ENCODE data around the gene SLC39A9.

The SLC39A9 gene

DNA sequence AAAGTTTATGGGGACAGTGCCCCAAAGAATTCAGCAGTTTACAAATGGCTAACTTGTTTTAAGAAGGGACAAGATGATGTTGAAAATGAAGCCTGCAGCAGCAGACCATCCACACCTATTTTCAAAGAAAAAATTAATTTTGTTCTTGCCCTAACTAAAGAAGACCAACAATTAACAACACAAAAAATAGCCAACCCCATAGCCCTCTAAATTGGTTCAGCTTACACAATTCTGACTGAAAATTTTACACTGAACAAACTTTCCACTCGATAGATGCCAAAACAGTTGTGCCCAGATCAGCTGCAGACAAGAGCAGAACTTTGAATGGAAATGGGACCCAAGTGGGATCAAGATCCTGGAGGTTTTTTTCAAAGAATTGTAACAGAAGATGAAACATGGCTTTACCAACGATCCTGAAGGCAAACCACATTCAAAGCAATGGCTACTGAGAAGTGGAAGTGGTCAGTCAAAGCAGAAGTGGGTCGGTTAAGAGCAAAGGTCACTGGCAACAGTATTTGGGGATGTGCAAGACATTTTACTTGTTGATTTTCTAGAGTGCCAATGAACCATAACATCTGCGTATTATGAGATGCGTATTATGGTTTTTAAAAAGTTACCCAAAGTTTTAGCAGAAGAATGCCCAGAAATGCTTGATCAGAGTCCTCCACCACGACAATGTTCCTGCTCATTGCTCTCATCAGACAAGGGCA, 30.0 kb downstream of the SLC39A9 start:
- no peaks in the 10 kb centered on the region for H3K27me3 ChIP-seq (replicated peaks)
- no peak overlapping the region for H3K4me3 ChIP-seq (ENCODE audit: low read depth, low read length)
- no peak for DNase-seq
- in situ Hi-C loops (cut with HindIII; ENCODE audit: low pct_ligation_motif_present, low sequenced_read_pairs), result no loop called here
- TF ChIP-seq, protein P1, sequence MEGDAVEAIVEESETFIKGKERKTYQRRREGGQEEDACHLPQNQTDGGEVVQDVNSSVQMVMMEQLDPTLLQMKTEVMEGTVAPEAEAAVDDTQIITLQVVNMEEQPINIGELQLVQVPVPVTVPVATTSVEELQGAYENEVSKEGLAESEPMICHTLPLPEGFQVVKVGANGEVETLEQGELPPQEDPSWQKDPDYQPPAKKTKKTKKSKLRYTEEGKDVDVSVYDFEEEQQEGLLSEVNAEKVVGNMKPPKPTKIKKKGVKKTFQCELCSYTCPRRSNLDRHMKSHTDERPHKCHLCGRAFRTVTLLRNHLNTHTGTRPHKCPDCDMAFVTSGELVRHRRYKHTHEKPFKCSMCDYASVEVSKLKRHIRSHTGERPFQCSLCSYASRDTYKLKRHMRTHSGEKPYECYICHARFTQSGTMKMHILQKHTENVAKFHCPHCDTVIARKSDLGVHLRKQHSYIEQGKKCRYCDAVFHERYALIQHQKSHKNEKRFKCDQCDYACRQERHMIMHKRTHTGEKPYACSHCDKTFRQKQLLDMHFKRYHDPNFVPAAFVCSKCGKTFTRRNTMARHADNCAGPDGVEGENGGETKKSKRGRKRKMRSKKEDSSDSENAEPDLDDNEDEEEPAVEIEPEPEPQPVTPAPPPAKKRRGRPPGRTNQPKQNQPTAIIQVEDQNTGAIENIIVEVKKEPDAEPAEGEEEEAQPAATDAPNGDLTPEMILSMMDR (IDR thresholded peaks at IDR 0.05; ENCODE audit: low read depth, low read length, missing control alignments), result no peak
- peaks cover 9% of the 10 kb centered on the region for H3K36me3 ChIP-seq (replicated peaks)
- H3K27ac ChIP-seq, result no peak overlapping the region

DNA sequence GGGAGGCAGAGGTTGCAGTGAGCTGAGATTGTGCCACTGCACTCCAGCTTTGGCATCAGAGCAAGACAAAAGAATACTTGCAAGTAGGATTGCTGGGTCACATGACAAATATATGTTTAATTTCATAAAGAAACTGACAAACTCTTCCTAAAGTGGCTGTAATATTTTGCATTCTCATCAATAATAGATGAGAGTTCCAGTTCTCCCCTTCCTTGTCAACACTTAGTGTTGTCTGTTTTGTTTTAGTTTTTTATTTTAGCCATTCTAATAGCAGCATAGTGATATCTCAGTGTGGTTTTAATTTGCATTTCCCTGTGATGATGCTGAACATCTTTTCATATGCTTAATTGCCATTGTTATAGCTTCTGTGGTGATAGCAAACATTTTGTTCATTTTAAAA, 31.2 kb downstream of the SLC39A9 start:
- Histone ChIP-seq H3K27me3 (replicated peaks) (no peaks in the 10 kb centered on the region), H3K27ac (no peak overlapping the region), H3K4me3 (ENCODE audit: low read depth, low read length) (no peak overlapping the region), H3K36me3 (replicated peaks) (peaks cover 9% of the 10 kb centered on the region)
- in situ Hi-C loops (cut with HindIII; ENCODE audit: low pct_ligation_motif_present, low sequenced_read_pairs), result no loop called here
- no peak for DNase-seq
- TF ChIP-seq, protein P1 (IDR thresholded peaks at IDR 0.05; ENCODE audit: low read depth, low read length, missing control alignments), result no peak

DNA sequence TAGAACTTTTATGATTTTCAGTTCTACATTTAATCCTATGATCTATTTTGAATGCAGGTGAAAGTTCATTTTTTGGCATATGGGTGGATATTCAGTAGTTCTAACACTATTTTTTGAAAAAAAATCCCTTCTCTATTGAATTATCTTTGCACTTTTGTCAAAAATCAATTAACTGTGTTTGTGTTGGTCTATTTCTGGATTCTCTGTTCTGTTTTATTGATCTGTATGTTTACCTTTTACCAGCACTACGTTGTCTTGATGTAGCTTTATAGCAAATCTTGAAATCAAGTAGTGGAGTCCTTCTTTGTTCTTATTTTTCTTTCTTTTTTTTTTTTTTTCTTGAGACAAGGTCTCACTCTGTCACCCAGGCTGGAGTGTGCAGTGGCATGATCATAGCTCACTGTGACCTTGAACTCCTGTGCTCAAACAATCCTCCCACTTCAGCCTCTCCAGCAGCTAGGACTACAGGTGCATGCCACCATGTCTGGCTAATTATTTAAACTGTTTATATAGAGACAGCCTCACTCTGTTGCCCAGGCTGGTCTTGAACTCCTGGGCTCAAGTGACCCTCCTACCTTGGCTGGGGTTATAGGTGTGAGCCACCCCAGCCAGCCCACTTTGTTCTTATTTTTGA, 31.9 kb downstream of the SLC39A9 start:
- in situ Hi-C loops (cut with HindIII; ENCODE audit: low pct_ligation_motif_present, low sequenced_read_pairs), result no loop called here
- Histone ChIP-seq H3K27me3 (replicated peaks) (no peaks in the 10 kb centered on the region), H3K27ac (no peak overlapping the region), H3K4me3 (ENCODE audit: low read depth, low read length) (no peak overlapping the region), H3K36me3 (replicated peaks) (peaks cover 9% of the 10 kb centered on the region)
- no peak for DNase-seq
- TF ChIP-seq, protein P1 (IDR thresholded peaks at IDR 0.05; ENCODE audit: low read depth, low read length, missing control alignments), result no peak

DNA sequence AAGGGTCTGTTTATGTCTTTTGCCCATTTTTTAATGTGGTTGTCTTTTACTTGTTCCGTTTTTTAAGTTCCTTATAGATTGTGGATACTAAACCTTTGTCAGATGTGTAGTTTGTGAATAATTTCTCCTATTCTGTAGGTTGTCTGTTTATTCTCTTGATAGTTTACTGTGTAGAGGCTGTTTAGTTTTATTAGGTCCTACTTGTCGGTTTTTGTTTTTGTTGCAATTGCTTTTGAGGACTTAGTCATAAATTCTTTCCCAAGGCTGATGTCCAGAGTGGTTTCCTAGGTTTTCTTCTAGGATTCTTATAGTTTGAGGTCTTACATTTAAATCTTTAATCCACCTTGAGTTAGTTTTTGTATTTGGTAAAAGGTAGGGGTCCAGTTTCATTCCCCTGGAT, 33.9 kb downstream of the SLC39A9 start:
- H3K27ac ChIP-seq, result no peak overlapping the region
- no peaks in the 10 kb centered on the region for H3K36me3 ChIP-seq (replicated peaks)
- in situ Hi-C loops (cut with HindIII; ENCODE audit: low pct_ligation_motif_present, low sequenced_read_pairs), result no loop called here
- no peak for DNase-seq
- no peak overlapping the region for H3K4me3 ChIP-seq (ENCODE audit: low read depth, low read length)
- TF ChIP-seq, protein P1 (IDR thresholded peaks at IDR 0.05; ENCODE audit: low read depth, low read length, missing control alignments), result no peak
- H3K27me3 ChIP-seq (replicated peaks), result no peaks in the 10 kb centered on the region

DNA sequence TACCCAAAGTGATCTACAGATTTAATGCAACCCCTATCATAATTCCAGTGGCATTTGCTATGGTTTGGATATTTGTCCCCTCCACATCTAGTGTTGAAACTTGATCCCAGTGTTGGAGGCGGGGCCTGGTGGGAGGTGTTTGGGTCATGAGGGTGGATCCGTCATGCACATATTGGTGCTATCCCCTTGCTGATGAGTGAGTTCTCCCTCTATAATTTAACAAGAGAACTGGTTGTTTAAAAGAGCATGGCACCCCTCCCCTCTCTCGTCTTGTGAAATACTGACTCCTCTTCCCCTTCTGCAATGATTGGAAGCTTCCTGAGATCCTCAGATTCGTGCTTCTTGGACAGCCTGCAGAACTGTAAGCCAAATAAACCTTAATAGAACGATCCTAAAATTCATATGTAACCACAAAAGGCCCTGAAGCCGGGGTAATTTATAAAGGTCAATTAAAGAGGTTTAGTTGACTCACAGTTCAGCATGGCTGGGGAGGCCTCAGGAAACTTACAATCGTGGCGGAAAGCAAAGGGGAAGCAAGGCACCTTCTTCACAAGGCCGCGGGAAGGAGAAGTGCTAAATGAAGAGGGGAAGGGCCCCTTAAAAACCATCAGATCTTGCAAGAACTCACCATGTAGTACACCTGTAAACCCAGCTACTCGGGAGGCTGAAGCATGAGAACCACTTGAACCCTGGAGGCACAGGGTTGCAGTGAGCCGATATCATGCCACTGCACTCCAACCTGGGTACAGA, 41.2 kb downstream of the SLC39A9 start:
- no peak for DNase-seq
- TF ChIP-seq, protein P1 (IDR thresholded peaks at IDR 0.05; ENCODE audit: low read depth, low read length, missing control alignments), result no peak
- Histone ChIP-seq H3K27me3 (replicated peaks) (no peaks in the 10 kb centered on the region), H3K27ac (no peak overlapping the region), H3K36me3 (replicated peaks) (peaks cover 4% of the 10 kb centered on the region), H3K4me3 (ENCODE audit: low read depth, low read length) (no peak overlapping the region)
- in situ Hi-C loops (cut with HindIII; ENCODE audit: low pct_ligation_motif_present, low sequenced_read_pairs), result no loop called here
